Fibroblast of villous mesenchyme (primary cell): ENCODE results near the gene SIPA1L3. TPM values are rescaled to one million over a fixed set of nuclear protein-coding genes. Genes with fewer than 3 reads are reported as not detected.

Source experiments
- DNase-seq: peaks from one replicate; pipeline ENCODE4 v3.0.0-alpha.2; 2010; ENCODE audit warnings: low read depth
- H3K4me3 ChIP-seq: 2 replicates; pipeline ENCODE4 v1.5.1; 2011; ENCODE audit warnings: low read depth, mild to moderate bottlenecking, low read length
- CTCF ChIP-seq: IDR thresholded peaks from 2 replicates; pipeline ENCODE4 v1.5.1; 2012; ENCODE audit warnings: low read depth, mild to moderate bottlenecking, low read length; ENCODE audit not compliant: insufficient read depth
- total RNA-seq: library from RNA; depleted of rRNA; stranded (reverse); fragments of >200 nt; gene quantifications from 2 replicates; pipeline ENCODE4 v1.2.3, GENCODE V29; 2012

Gene SIPA1L3
- total RNA-seq, 1 donor = 19.0 TPM

- no peak for DNase-seq
- no peak overlapping the region for H3K4me3 ChIP-seq
- no peak for TF ChIP-seq CTCF
Observed at GRCh38 chr19:38168637-38169036, 261.6 kb downstream of the SIPA1L3 start.

GRCh38 chr19:38170334-38170733, 263.3 kb downstream of the SIPA1L3 start:
- DNase-seq = no peak

GRCh38 chr19:38172001-38172400, 265.0 kb downstream of the SIPA1L3 start:
- DNase-seq = no peak

More at GRCh38 chr19:38170334-38170733, 263.3 kb downstream of the SIPA1L3 start:
- no peak overlapping the region for H3K4me3 ChIP-seq
- TF ChIP-seq CTCF = no peak

GRCh38 chr19:38173291-38174041, 266.5 kb downstream of the SIPA1L3 start:
- DNase-seq = no peak
- no peak for TF ChIP-seq CTCF
- no peak overlapping the region for H3K4me3 ChIP-seq

More at GRCh38 chr19:38172001-38172400, 265.0 kb downstream of the SIPA1L3 start:
- no peak for TF ChIP-seq CTCF
- no peak overlapping the region for H3K4me3 ChIP-seq

- TF ChIP-seq CTCF = no peak
- H3K4me3 ChIP-seq = no peak overlapping the region
- DNase-seq = no peak
Observed at GRCh38 chr19:38175422-38175821, 268.4 kb downstream of the SIPA1L3 start.

GRCh38 chr19:38180071-38180470, 273.1 kb downstream of the SIPA1L3 start:
- no peak for TF ChIP-seq CTCF
- DNase-seq = no peak
- no peak overlapping the region for H3K4me3 ChIP-seq
